WI38 (cell line): Measurements from ENCODE around the gene STAU1.

Experiments
- H3K4me3 ChIP-seq: 2 replicates; pipeline ENCODE4 v1.5.1; 2011; ENCODE audit warnings: low read depth, mild to moderate bottlenecking, control low read depth, low read length
- CTCF ChIP-seq: IDR thresholded peaks from 2 replicates; pipeline ENCODE4 v1.5.1; 2012; ENCODE audit warnings: low read depth, mild to moderate bottlenecking, control low read depth, low read length

STAU1 gene

GRCh38 chr20:49149281-49150045, 38.7 kb downstream of the STAU1 start:
- TF ChIP-seq CTCF, result no peak
- H3K4me3 ChIP-seq, result no peak overlapping the region

GRCh38 chr20:49148601-49149000, 39.5 kb downstream of the STAU1 start:
- H3K4me3 ChIP-seq, result no peak overlapping the region
- TF ChIP-seq CTCF, result no peak

GRCh38 chr20:49147296-49147695, 40.8 kb downstream of the STAU1 start:
- no peak for TF ChIP-seq CTCF
- no peak overlapping the region for H3K4me3 ChIP-seq

GRCh38 chr20:49146442-49147225, 41.5 kb downstream of the STAU1 start:
- no peak overlapping the region for H3K4me3 ChIP-seq
- TF ChIP-seq CTCF, result no peak

GRCh38 chr20:49140834-49141233, 47.3 kb downstream of the STAU1 start:
- H3K4me3 ChIP-seq, result no peak overlapping the region
- TF ChIP-seq CTCF, result no peak

DNA sequence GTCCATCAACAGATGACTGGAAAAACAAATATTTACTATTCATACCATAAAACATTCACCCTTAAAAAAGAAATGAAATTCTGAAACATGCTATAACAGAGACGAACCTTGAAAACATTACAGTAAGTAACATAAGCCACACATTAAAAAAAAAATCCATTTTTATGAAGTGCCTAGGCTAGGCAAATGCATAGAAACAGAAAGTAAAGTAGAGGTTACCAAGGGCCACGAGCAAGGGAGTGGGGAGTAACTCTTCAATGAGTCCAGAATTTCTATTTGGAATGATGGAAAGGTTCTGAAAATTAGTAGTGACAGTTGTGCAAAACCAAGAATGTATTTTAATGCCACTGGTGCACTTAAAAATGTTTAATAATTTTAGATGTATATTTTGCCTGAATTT, 47.7 kb downstream of the STAU1 start:
- no peak overlapping the region for H3K4me3 ChIP-seq
- TF ChIP-seq CTCF, result no peak

DNA sequence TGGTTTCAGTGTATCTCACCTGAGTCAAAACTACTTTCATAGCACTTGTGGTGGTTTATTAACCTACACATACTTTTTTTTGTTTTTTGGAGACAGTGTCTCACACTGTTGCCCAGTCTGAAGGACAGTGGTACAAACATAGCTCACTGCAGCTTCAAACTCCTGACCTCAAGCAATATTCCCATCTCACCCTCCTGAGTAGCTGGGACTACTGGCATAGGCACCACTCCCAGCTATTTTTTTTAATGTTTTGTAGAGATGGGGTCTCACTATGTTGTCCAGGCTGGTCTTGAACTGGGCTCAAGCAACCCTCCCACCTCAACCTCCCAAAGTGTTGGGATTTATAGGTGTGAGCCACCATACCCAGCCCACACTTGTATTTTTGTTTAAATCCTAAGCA, 49.7 kb downstream of the STAU1 start:
- TF ChIP-seq CTCF, result no peak
- H3K4me3 ChIP-seq, result no peak overlapping the region
